Lung (tissue), 12 donors: ENCODE measurements around the gene DST. TPM values are rescaled to one million over a fixed set of nuclear protein-coding genes. Genes with fewer than 3 reads are reported as not detected.

Source experiments
- ATAC-seq: fragments of 200-7000 bp; cut with Tn5 transposase; one replicate; pipeline ENCODE4 v1.9.1; 2020; ENCODE audit warnings: moderate number of reproducible peaks; ENCODE audit not compliant: insufficient read depth, low FRiP score
- DNase-seq, 3 donors: peaks; one replicate each; pipeline ENCODE4 v3.0.0-alpha.2; 2013 to 2017
- H3K27ac ChIP-seq, 2 donors: one replicate each; pipeline ENCODE4 v1.5.1; 2013; ENCODE audit warnings: mild to moderate bottlenecking in 2 of 2, moderate library complexity in 2 of 2, control low read depth in 1 of 2, inconsistent platforms in 1 of 2, low read depth in 1 of 2, low read length in 1 of 2
- H3K27me3 ChIP-seq, 3 donors: one replicate each; pipeline ENCODE4 v1.5.1; 2013; ENCODE audit warnings: low read length in 2 of 3; ENCODE audit not compliant: control insufficient read depth in 3 of 3, insufficient read depth in 3 of 3
- H3K36me3 ChIP-seq, 4 donors: one replicate each; pipeline ENCODE4 v1.5.1; 2013; ENCODE audit warnings: low read length in 4 of 4, mild to moderate bottlenecking in 1 of 4, moderate library complexity in 1 of 4; ENCODE audit not compliant: control insufficient read depth in 4 of 4, insufficient read depth in 4 of 4
- H3K4me1 ChIP-seq, 5 donors: one replicate each; pipeline ENCODE4 v1.5.1; 2013; ENCODE audit warnings: low read length in 5 of 5, mild to moderate bottlenecking in 2 of 5, moderate library complexity in 1 of 5; ENCODE audit not compliant: control insufficient read depth in 5 of 5, insufficient read depth in 5 of 5
- H3K4me3 ChIP-seq: one replicate; pipeline ENCODE4 v1.5.1; 2013; ENCODE audit warnings: mild to moderate bottlenecking, control low read depth, moderate library complexity
- H3K9ac ChIP-seq, 2 donors: one replicate each; pipeline ENCODE4 v1.5.1; 2013; ENCODE audit warnings: low read length in 2 of 2, control low read depth in 1 of 2; ENCODE audit not compliant: insufficient read depth in 1 of 2
- H3K9me3 ChIP-seq, 4 donors: one replicate each; pipeline ENCODE4 v1.5.1; 2013; ENCODE audit warnings: low read length in 3 of 4, mild to moderate bottlenecking in 1 of 4, moderate library complexity in 1 of 4; ENCODE audit not compliant: control insufficient read depth in 4 of 4, insufficient read depth in 3 of 4
- WGBS, 2 donors: extraction: QIAGEN DNeasy Blood & Tissue Kit; methylation state at CpG; one replicate each; pipeline ENCODE4 v1.1.7; 2013; 5-methylcytosine and 5-hydroxymethylcytosine counted together
- polyA plus RNA-seq, 2 donors: library from polyadenylated mRNA; stranded (reverse); fragments of 200-250 nt; gene quantifications; one replicate each; pipeline ENCODE4 v1.2.1, GENCODE V29; 2013
- total RNA-seq, 2 donors: library from RNA; depleted of rRNA in 1 of 2; stranded (reverse); fragments of >200 nt in 1 of 2; gene quantifications; one replicate each; pipeline ENCODE4 v1.2.1, GENCODE V29; 2014 to 2021
- TF ChIP-seq, protein P1 (sequence below): IDR thresholded peaks from 2 replicates; pipeline ENCODE4 v1.5.1; 2012; ENCODE audit warnings: mild to moderate bottlenecking; ENCODE audit errors: control extremely low read depth, extremely low read depth
- donor health status: control.
- donor health status: control.
- donor health status: Bipolar disorder and iron deficiency.
- donor health status: healthy.
- donor health status: DM: yes; HTN: yes; CAD: no.

The DST gene
- total and polyA plus RNA-seq, 4 donors = 40.7 to 835 (median 201) TPM

DNA sequence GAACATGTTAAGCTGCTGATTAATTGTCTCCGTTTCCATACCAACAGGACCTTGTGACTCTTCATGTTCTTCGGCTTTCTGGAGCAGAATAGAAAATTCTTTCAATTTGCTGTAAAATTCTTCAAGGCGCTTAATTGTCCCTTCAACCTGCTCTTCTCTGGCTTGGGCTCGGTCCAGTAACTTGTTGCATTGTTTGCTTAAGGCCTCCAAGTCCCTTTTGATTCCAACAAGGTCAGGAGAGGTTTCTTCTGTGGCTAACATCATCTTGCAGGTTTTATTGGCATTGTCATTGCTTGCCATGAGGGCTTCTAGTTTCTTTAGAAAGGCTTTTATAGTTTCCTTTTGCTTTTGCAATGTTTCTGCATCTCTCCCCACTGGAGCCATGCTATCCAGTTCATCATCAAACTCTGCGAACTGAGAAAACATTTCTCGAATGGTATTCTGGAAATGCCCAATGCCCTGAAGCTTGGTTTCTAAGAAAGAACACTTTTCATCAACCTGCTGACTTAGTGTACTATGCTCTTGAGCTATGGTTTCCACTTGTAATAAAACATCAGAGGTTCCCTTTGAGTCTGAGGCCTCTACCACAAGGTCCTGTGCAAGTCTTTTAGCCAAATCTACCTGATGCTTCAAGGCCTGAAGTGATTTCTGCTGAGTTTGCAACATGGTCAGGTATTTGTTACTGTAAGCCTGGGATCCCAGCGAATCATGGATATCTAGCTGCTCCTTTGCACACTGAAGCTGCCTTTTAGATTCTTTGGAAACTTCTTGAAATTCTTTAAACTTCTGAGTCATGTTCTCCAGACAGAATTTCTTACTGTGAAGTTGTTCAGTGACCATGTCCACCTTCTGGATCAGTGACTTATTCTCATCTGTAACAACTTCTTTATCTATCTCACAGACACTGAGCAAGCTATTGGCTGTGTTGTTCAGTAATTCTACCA is 90.2 kb downstream of the DST start:
- Histone ChIP-seq H3K9ac (no peak overlapping the region), H3K9me3 (no peaks in the 10 kb centered on the region), H3K4me1 (peaks cover 0 to 46% (median 16%) of the 10 kb centered on the region in 5 donors), H3K36me3 (peaks cover 5 to 38% (median 8%) of the 10 kb centered on the region in 4 donors), H3K27me3 (no peaks in the 10 kb centered on the region), H3K27ac (no peak overlapping the region), H3K4me3 (no peak overlapping the region)
- 88 to 94% methylated on average over 7 of the region's 7 CpGs for WGBS, 2 donors
- ATAC-seq (no peak), DNase-seq (no peak)
- TF ChIP-seq, protein P1, sequence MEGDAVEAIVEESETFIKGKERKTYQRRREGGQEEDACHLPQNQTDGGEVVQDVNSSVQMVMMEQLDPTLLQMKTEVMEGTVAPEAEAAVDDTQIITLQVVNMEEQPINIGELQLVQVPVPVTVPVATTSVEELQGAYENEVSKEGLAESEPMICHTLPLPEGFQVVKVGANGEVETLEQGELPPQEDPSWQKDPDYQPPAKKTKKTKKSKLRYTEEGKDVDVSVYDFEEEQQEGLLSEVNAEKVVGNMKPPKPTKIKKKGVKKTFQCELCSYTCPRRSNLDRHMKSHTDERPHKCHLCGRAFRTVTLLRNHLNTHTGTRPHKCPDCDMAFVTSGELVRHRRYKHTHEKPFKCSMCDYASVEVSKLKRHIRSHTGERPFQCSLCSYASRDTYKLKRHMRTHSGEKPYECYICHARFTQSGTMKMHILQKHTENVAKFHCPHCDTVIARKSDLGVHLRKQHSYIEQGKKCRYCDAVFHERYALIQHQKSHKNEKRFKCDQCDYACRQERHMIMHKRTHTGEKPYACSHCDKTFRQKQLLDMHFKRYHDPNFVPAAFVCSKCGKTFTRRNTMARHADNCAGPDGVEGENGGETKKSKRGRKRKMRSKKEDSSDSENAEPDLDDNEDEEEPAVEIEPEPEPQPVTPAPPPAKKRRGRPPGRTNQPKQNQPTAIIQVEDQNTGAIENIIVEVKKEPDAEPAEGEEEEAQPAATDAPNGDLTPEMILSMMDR = no peak

DNA sequence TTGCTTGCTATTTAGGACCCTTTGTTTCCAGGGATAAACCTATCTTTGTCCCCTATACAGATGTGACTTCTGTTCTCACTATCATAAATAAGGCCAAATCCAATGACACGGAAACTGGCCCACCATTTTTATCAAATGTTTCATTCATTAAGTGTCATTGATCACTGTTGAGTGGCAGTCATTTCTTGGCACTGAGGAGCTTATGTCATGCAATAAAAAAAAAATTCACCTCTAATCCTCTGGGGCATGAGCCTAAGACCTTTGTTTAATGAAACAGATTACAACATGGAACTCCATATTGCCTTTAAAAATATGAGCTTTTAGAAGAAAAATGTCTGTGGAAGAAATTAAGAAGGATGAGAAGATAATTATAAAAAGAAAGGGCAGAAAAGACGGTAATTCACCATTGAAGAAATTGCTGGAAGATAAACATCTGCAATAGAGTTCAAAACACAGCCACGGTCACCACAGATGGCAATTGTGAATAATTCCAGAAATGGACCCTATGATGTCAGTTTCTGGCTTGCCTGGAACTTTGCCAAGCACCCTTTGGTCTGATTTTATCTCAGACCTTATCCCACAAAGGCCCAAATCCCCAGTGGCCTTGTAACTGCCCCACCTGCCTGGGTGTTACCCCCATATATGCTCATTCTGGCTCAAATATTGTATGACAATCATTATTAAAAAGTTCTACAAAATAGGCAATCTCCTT is 91.1 kb downstream of the DST start:
- Histone ChIP-seq H3K36me3 (peaks cover 2 to 32% (median 5%) of the 10 kb centered on the region in 4 donors), H3K9me3 (no peaks in the 10 kb centered on the region), H3K4me1 (peaks cover 0 to 39% (median 16%) of the 10 kb centered on the region in 5 donors), H3K27me3 (no peaks in the 10 kb centered on the region), H3K4me3 (no peak overlapping the region), H3K9ac (no peak overlapping the region), H3K27ac (no peak overlapping the region)
- TF ChIP-seq, protein P1 = no peak
- ATAC-seq (no peak), DNase-seq (no peak)
- WGBS, 2 donors = 82 to 92% methylated on average over 3 of the region's 3 CpGs

DNA sequence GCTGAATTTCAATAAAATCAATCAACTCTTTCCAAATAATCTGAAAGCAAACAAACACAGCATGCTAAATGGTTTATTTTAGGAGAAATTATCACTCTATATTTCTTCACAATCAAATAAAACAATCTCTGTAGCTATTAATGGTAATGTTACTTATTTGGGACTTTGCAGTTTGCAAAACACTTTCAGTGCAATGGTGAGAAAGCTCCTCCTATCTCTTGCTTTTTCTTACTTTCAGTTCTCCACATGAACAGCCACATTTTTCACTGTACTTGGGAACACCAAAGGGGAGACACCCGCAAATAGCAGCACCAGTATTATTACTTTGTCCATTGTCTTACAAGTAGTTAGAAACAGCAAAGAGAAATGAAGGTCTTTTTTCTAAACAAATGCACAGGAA is 92.4 kb downstream of the DST start:
- H3K27ac ChIP-seq = no peak overlapping the region
- peaks cover 0 to 28% (median 10%) of the 10 kb centered on the region in 5 donors for H3K4me1 ChIP-seq
- H3K36me3 ChIP-seq = peaks cover 2 to 29% (median 4%) of the 10 kb centered on the region in 4 donors
- H3K4me3 ChIP-seq = no peak overlapping the region
- TF ChIP-seq, protein P1 = no peak
- WGBS, 2 donors = 30 to 62% methylated on average over 1 of the region's 1 CpG
- no peaks in the 10 kb centered on the region for H3K27me3 ChIP-seq
- ATAC-seq (no peak), DNase-seq (peak in 2 of 3 donors; percentile 61 to 66)
- H3K9ac ChIP-seq = peak overlapping the region in 1 of 2 donors; percentile 79
- H3K9me3 ChIP-seq = no peaks in the 10 kb centered on the region
